GM19099 (cell line): ENCODE results near the gene VASP.

ENCODE experiments used
- POLR2A ChIP-seq: IDR thresholded peaks from 3 replicates; pipeline ENCODE4 v1.6.1; 2011; ENCODE audit warnings: low read depth; ENCODE audit not compliant: insufficient read length; ENCODE audit errors: extremely low read depth

The VASP gene

DNA sequence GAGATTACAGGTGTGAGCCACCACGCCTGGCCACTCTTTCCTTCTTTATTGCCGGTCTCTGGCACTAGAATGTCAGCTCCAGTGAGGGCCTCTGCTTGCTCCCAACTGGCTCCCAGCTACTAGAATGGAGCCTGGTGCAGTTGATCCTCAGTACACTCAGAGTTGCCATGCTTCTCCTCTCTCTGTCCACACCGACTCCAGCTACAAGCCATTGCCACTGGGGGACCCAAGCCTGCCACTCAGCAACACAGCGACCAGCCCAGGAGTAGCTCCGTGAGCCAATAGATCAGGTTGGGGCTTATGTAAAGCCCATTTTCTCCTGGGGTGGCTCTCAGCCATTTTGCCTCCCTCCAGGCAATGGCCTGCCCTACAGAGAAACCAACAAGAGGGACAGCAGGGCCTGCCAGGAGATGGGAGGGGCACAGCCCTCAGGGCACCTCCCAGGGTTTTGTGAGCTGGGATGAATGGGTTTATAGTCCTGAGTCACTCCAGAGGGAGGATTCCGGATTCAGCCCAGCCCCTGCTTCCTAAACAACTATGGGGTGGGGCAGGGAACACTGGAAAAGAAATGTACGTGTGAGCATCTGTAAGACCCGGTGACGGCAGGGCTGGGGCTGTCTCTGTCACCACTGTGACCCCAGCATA lies 40.8 kb downstream of the VASP start:
- TF ChIP-seq POLR2A, result no peak

DNA sequence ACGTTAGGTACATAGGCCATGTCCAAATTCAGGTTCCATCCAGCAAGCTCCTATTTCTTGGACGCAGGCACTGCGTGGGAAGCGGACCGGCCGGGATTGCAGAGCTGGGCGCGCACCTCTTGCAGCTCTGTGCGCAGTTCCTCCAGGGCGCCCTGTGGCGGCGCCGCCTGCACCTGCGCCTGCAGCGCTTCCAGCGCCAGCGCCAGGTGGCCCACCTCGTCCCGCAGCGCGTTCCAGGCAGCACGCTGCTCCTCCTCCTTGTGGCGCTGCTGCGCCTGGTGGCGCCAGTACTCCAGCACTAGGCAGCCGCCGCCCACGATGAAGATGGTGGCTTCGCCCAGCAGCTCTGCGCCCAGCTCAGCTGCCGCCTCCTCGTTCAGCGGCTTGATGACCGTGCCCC lies 46.2 kb downstream of the VASP start:
- no peak for TF ChIP-seq POLR2A

DNA sequence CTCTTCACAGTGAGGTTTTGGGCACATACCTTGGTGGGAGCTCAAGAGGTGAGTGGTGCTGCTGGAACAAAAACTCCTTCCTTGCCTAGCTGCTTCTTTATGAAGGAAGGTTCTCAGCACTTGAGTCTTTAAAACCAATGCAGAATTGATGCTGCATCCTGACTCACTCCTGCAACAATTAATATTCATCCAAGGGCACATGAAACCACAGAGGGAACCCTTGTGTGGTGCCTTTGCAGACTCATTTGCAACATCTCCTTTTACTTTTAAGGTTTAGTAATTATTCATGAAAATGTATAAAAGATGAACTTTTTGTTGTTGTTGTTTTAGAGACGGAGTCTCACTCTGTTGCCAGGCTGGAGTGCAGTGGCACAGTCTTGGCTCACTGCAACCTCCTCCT lies 47.2 kb downstream of the VASP start:
- no peak for TF ChIP-seq POLR2A

DNA sequence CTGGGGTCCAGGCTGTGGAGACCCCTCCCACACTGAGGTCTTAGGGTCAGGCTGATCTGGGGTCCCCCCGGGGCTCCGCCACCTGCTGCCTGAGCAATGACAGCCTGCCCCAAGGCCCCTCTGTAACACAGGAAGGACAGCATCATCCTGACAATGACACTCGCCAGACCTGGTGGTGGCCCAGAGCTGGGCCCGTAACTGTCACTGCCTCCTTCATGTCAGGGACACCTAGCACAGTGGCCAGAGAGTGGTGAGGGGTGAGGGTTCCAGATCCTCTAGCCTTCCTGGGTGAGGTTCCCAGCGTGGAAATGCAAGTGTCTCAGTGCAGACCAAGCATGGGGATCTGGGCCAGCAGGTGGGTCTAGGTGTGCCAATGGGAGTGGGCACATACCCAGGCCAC lies 49.6 kb downstream of the VASP start:
- no peak for TF ChIP-seq POLR2A

DNA sequence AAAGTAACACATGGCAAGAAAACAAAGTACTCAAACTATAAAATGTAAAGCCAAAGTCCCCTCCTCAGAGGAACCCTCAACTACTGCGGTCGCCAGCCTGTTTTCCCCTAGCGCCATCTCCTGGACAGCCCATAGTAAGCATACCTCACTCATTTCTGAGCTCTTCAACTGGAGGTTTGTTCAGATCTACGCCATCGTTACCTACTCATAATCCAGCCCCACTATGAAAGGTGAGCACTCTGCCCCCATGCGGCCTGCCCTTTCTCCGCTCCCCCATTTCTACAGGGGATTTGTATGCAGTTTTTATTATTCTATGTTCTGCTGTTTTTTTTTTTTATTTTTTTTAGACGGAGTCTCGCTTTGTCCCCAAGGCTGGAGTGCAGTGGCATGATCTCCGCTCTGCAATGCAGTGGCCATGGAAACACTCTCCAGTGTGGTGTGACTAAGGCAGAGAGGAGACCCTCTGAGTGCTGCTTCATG lies 51.2 kb downstream of the VASP start:
- TF ChIP-seq POLR2A, result no peak

DNA sequence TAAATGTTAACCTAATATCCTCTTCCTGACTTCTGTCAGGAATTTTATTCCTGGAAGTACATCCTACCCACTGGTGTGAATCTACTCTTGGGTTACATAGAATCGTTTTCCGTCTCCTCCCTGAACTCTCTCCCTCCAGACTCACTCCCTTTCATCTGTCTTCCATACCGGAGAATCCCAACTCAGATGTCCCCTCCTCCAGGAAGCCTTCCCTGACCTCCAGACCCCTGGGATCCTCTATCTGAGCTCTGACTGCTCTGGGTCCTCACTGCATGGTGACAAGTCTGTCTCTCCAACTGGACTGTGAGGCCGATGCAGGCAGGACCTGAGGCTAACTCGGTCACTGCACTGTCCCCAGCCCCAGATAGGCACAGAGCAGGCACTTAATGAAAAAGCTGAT lies 52.8 kb downstream of the VASP start:
- TF ChIP-seq POLR2A, result no peak

DNA sequence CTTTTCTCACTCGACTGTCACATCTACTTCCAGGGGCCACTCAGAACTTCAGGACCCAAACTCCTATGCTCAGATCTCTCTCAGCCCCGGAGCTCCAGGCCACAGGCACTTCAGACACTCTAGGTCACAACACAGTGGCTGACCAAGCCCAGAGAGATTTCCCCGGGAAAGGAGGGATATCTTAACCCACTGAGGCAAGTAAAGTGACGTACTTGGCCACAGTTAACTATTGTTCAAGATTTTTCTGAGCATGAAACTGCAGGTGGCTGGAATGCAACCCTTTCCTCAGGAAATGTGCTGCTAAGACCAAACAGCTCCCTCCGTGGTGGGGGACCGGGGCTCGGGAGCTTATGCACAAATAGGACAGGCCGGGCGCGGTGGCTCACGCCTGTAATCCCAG lies 53.4 kb downstream of the VASP start:
- no peak for TF ChIP-seq POLR2A

DNA sequence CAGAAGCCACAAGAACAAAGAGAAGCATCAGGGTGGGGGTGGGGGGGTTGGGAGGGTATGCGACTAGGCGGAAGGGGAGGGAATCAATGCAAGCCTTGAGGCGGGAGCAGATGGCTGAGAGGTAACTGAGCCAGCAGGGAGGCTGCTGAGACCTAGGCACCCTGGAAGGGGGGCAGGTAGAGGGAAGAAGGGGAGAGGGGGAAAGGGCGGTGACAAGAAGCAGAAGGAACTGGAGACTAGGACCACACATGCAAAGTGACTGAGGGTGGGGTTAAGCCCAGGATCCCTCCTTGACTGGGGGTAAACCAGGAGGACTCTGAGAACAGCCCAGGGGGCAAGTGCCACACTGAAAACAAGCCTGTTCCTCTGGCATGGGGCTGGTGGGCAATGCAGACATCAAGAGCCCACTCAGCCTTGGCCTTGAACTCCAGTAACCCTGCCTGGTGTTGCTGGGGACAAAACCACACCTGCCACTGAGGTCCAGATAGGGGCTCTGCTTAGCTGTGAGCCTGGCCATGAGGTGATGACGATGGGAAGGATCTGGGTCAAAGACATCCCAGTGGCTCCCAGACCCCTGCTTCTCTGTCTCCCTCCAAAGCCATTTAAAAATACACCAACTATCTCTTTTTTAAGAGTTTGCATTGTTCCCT lies 57.0 kb downstream of the VASP start:
- no peak for TF ChIP-seq POLR2A

DNA sequence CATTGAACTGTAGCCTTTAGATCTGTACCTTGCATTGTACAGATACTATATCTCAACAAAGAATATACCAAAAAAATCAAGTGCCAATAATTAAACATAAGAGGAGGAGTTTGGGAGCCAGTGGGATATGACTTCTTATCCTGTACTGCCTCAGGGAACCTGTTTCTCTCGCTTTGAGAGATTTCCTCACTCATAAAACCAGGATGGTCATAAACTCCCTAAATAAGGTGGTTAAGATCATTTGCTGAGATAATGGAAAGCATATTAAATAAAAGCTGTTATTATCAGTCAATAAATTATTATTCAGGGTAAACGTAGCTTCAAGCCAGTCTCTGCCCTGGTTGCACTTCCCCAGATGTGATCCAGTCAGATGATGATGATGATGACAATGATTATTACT lies 60.3 kb downstream of the VASP start:
- TF ChIP-seq POLR2A, result no peak

DNA sequence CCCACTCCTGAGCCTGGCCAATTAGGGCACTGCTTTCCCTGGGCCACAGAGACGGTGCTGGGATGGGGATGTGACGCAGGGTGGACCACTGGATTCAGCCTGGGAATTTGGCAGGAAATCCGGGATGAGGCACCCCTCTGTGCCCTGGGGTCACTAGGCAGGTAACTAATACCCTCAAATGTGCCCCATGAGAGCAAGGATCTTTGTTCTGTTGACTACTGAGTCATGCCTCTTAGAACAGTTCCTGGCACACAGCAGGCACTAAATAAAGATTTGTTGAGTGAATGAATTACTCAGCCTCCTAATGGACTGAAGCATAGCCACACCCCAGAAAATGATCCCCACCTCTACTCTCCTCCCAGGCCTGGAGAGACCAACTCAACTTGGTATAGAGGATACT lies 61.5 kb downstream of the VASP start:
- TF ChIP-seq POLR2A, result no peak

DNA sequence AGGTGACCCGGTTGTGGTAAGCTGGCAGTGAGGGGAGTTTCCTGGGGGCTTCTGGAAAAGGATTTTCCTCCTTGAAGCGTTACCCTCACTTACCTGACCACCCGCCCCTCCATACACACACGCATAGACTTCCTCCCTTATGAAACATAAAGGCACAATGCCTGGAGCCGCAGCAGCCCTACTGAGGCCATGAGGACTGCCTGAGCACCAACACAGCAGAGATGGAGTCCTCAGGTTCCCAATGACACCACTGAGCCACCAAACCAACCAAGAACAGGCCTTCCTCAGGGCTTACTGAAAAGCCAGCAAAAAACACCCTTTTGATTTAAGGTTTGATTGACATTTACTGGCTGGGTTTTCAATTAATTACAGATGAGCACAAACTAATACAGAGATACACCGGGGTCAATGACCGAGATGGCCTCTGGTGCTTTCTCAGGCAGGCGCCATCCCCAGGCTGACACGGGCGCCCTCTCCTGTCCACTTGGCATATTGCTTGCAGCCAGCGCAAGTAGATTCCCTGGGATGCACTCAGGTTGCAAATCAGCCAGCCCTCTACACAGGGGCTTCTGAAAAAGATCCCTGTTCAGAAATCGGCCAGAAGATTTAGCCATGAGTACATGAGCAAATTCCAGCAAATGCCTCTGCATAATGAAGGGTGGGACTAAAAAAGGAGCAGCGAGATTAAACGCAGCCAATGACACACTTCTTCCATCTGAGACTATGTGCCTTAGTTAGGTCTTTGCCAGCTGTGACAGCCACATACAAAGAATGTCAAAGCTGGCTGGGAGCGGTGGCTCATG lies 62.5 kb downstream of the VASP start:
- no peak for TF ChIP-seq POLR2A

DNA sequence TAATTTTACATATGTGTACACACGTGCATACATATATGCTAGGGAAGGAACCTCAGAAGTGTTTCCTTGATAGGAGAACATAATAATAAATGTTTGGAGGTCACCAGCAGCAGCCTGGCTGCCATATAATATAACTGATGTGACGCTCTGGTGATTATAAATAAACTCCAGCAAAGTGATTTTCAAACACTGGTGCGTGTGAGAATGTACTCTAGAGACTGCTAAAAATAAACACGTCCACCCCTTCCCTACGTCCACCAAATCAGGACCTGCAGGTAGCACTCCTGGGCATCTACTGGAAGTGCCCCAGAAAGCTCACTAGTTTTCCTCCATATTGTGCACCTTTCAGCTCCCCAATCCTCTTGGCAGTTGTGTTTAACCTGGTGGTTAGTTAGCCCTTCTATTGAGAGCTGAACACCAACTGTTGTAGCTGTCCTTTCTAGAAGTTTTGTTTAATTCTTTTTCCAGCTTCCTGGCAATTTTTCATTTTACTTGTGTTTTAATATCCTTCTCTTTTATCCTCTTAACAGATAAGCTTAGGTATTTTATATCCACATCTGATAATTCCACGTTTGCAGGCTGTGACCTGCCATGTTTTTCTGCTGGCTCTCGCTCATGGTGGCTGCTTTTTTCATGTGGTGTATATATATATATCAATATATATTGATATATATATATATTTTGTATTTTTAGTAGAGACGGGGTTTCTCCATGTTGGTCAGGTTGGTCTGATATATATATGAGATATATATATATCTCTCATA lies 64.4 kb downstream of the VASP start:
- no peak for TF ChIP-seq POLR2A

DNA sequence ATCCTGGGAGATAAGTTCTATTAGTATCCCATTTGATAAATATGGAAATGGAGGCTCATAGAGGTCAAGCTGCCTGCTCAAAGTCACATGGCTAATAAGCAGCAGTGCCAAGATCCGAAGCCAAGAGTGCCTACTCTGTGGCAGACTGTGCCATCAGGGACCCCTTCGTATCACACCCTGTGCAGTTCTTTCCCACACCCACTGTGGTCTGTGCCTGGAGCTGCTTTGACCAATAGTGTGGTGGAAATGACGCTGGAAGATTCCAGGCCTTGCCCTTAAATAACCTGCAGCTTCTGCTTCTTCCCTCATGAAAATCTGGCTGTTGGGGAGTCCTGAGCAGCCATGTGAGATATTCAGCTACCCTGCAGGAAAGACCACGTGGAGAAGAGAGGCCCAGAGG lies 67.2 kb downstream of the VASP start:
- TF ChIP-seq POLR2A, result no peak

DNA sequence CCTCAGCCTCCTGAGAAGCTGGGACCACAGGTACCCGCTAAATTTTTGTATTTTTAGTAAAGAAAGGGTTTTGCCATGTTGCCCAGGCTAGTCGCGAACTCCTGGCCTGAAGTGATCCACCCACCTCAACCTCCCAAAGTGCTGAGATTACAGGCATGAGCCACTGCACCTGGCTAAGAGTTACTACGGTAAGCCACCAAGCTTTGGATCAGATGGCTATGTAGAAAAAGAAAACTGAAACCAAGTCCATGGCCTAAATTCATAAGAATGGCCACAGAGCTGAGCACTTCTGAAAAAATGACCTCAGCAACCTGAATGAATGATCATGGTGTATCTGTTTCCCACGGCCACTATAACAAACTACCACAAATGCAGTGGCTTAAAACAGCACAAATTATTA lies 67.9 kb downstream of the VASP start:
- no peak for TF ChIP-seq POLR2A
